CD8-positive, alpha-beta memory T cell (primary cell): ENCODE results near the gene WFDC2. TPM values are rescaled to one million over a fixed set of nuclear protein-coding genes. Genes with fewer than 3 reads are reported as not detected.
"Not testable (repeated sequence)": the region's sequence is repeated elsewhere in the genome, so short reads cannot be mapped to it uniquely, and the experiment has no call there.

Source experiments
- CTCF ChIA-PET: fragments of 350-600 bp; sonication (Branson Sonifier 250); formaldehyde crosslinking; loops from one replicate; lab custom pipeline; 2021; ENCODE audit warnings: antibody characterized with exemption; lab: Charles Lee
- POLR2A ChIA-PET: fragments of 350-600 bp; sonication (Branson Sonifier 250); formaldehyde crosslinking; loops from one replicate; lab custom pipeline; 2021; ENCODE audit warnings: antibody characterized with exemption; lab: Charles Lee
- DNase-seq, 5 donors: peaks; one replicate each; pipeline versions ENCODE4 v3.0.0 to v3.0.0-alpha.2; 2020 to 2022; ENCODE audit warnings: mixed read lengths in 1 of 5
- H3K27ac ChIP-seq: one replicate; pipeline ENCODE4 v1.7.0; 2013; ENCODE audit warnings: low read depth, mild to moderate bottlenecking, low read length, moderate library complexity
- H3K27me3 ChIP-seq: 2 replicates; pipeline ENCODE4 v1.7.0; 2013; ENCODE audit warnings: low read length, mild to moderate bottlenecking; ENCODE audit not compliant: insufficient read depth, poor library complexity, severe bottlenecking
- H3K36me3 ChIP-seq: 2 replicates; pipeline ENCODE4 v1.7.0; 2013; ENCODE audit warnings: mild to moderate bottlenecking, low read length, moderate library complexity; ENCODE audit not compliant: insufficient read depth
- H3K4me1 ChIP-seq: 2 replicates; pipeline ENCODE4 v1.7.0; 2013; ENCODE audit warnings: mild to moderate bottlenecking, low read length, moderate library complexity; ENCODE audit not compliant: insufficient read depth
- H3K4me3 ChIP-seq: 2 replicates; pipeline ENCODE4 v1.7.0; 2013; ENCODE audit warnings: mild to moderate bottlenecking, low read length
- H3K9me3 ChIP-seq: 2 replicates; pipeline ENCODE4 v1.7.0; 2013; ENCODE audit warnings: mild to moderate bottlenecking, low read length
- H3K27ac Mint-ChIP-seq, 8 donors: one replicate each; pipeline ENCODE4 v1.8.0; 2020 to 2021; ENCODE audit warnings: mixed read lengths in 8 of 8, mild to moderate bottlenecking in 6 of 8, inconsistent platforms in 3 of 8, moderate library complexity in 3 of 8
- H3K27me3 Mint-ChIP-seq, 2 donors: one replicate each; pipeline ENCODE4 v1.8.0; 2020 to 2021; ENCODE audit warnings: mixed read lengths in 2 of 2, mild to moderate bottlenecking in 1 of 2, moderate library complexity in 1 of 2
- H3K36me3 Mint-ChIP-seq, 3 donors: one replicate each; pipeline ENCODE4 v1.8.0; 2020 to 2021; ENCODE audit warnings: mixed read lengths in 3 of 3, inconsistent platforms in 1 of 3, mild to moderate bottlenecking in 1 of 3
- H3K4me1 Mint-ChIP-seq, 3 donors: one replicate each; pipeline ENCODE4 v1.8.0; 2020 to 2021; ENCODE audit warnings: mixed read lengths in 3 of 3, inconsistent platforms in 1 of 3, mild to moderate bottlenecking in 1 of 3
- H3K4me3 Mint-ChIP-seq, 7 donors: one replicate each; pipeline ENCODE4 v1.8.0; 2020 to 2021; ENCODE audit warnings: mixed read lengths in 7 of 7, mild to moderate bottlenecking in 6 of 7, moderate library complexity in 4 of 7, inconsistent platforms in 2 of 7
- H3K9me3 Mint-ChIP-seq, 5 donors: one replicate each; pipeline ENCODE4 v1.8.0; 2020 to 2022; ENCODE audit warnings: mixed read lengths in 5 of 5, mild to moderate bottlenecking in 3 of 5, moderate library complexity in 2 of 5, inconsistent platforms in 1 of 5
- polyA plus RNA-seq: library from polyadenylated mRNA; unstranded; fragments of 300-500 nt; fragmentation: Illumina TruSeq; gene quantifications from one replicate; pipeline ENCODE4 v1.2.3, GENCODE V29; 2021
- total RNA-seq, 2 experiments: library from RNA; stranded (reverse); gene quantifications; one replicate each; pipeline ENCODE4 v1.2.3, GENCODE V29; 2021

WFDC2 gene
- total and polyA plus RNA-seq, 3 experiments from 2014 or later, result 0.55 TPM; not detected in 2

DNA sequence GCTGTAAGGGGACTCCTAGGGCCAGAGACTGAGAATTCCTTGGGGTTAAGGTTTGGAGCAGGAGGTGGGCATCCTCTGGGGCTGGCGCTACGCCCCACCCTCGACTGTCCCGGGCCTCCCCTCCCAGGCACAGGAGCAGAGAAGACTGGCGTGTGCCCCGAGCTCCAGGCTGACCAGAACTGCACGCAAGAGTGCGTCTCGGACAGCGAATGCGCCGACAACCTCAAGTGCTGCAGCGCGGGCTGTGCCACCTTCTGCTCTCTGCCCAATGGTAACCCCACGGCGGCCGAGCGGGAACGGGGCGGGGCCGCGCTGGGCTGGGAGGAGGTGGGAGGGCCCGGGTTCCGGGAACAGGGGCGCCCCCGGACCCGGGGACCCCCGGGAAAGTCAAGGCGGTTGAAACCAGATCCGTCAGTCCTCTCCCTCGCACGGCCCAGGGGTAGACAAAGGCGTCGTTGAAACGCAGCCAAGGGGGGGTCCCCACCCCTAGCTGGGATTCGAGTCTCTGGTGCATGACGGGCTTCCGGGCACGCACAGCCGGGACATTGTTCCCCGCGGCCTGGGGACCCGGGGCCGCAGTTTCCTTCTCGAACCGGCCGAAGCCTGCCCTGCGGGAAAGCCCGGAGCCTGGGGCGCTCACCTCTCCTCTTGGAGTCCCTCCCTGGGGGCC, 844 bp downstream of the WFDC2 start:
- Mint-ChIP-seq H3K9me3 (no peaks in the 10 kb centered on the region), H3K27ac (no peak overlapping the region), H3K27me3 (peaks cover 43 to 74% of the 10 kb centered on the region in 2 donors), H3K4me3 (peak overlapping the region in 6 of 7 donors; percentile 53 to 82 (median 57)), H3K4me1 (peaks cover 5 to 13% (median 8%) of the 10 kb centered on the region in 3 donors), H3K36me3 (no peaks in the 10 kb centered on the region)
- Histone ChIP-seq H3K36me3 (no peaks in the 10 kb centered on the region), H3K9me3 (no peaks in the 10 kb centered on the region), H3K27me3 (peaks cover 25% of the 10 kb centered on the region), H3K4me3 (no peak overlapping the region), H3K4me1 (peaks cover 12% of the 10 kb centered on the region), H3K27ac (no peak overlapping the region)
- CTCF ChIA-PET, result interaction anchor here (0.9 to 1.0 kb wide), 2 partner anchors 10 to 108 kb away, joined by 3 to 4 read pairs; partner anchors contain the start of gene SYS1
- POLR2A ChIA-PET, result no interaction called here
- no peak for DNase-seq

DNA sequence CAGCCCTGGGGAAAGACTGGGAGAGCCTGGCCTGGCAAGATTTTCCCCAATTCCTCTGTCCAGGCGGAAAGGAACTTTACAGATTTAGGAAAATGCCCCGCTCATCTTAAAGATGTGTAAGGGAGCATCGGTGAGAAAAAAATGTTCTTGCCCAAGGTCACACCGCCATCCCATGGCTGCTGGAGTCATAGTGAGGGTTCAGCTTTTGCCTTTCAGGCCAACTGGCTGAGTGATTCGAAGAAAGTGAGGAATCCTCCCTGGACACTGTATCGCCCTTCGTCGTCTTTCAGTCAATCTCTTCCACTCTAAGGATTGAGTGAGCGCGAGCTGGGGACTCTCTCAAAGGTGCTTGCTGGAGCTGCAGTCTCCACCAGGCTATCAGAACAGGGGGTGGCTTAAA, 1.4 kb downstream of the WFDC2 start:
- Histone ChIP-seq H3K4me3 (no peak overlapping the region), H3K27ac (no peak overlapping the region), H3K9me3 (no peaks in the 10 kb centered on the region), H3K27me3 (peaks cover 25% of the 10 kb centered on the region), H3K4me1 (peaks cover 12% of the 10 kb centered on the region), H3K36me3 (no peaks in the 10 kb centered on the region)
- H3K27ac Mint-ChIP-seq, result peak overlapping the region in 1 of 8 donors; percentile 17
- ChIA-PET CTCF (interaction anchor here (0.9 kb wide), 1 partner anchor 108 kb away, joined by 3 read pairs; the partner anchor contains the start of gene SYS1), POLR2A (no interaction called here)
- H3K4me3 Mint-ChIP-seq, result peak overlapping the region in 6 of 7 donors; percentile 41 to 57 (median 50)
- no peak for DNase-seq
- H3K9me3 Mint-ChIP-seq, result no peaks in the 10 kb centered on the region
- H3K4me1 Mint-ChIP-seq, result peaks cover 5 to 13% (median 8%) of the 10 kb centered on the region in 3 donors
- H3K27me3 Mint-ChIP-seq, result peaks cover 38 to 72% of the 10 kb centered on the region in 2 donors
- H3K36me3 Mint-ChIP-seq, result no peaks in the 10 kb centered on the region

DNA sequence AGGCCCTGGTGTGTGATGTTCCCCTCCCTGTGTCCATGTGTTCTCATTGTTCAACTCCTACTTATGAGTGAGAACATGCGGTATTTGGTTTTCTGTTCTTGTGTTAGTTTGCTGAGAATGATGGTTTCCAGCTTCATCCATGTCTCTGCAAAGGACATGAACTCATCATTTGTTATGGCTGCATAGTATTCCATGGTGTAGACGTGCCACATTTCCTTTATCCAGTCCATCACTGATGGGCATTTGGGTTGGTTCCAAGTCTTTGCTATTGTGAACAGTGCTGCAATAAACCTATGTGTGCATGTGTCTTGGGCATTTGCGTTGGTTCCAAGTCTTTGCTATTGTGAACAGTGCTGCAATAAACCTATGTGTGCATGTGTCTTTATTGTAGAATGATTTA, 2.7 kb downstream of the WFDC2 start:
- H3K27me3 ChIP-seq, result peaks cover 25% of the 10 kb centered on the region
- H3K4me3 ChIP-seq, H3K27ac ChIP-seq, DNase-seq, H3K9me3 Mint-ChIP-seq, H3K36me3 ChIP-seq, CTCF ChIA-PET, H3K27ac Mint-ChIP-seq, H3K9me3 ChIP-seq, H3K4me3 Mint-ChIP-seq, H3K36me3 Mint-ChIP-seq, POLR2A ChIA-PET: not testable (repeated sequence)
- Mint-ChIP-seq H3K27me3 (peaks cover 36 to 61% of the 10 kb centered on the region in 2 donors), H3K4me1 (peaks cover 5 to 13% (median 8%) of the 10 kb centered on the region in 3 donors)
- peaks cover 12% of the 10 kb centered on the region for H3K4me1 ChIP-seq

DNA sequence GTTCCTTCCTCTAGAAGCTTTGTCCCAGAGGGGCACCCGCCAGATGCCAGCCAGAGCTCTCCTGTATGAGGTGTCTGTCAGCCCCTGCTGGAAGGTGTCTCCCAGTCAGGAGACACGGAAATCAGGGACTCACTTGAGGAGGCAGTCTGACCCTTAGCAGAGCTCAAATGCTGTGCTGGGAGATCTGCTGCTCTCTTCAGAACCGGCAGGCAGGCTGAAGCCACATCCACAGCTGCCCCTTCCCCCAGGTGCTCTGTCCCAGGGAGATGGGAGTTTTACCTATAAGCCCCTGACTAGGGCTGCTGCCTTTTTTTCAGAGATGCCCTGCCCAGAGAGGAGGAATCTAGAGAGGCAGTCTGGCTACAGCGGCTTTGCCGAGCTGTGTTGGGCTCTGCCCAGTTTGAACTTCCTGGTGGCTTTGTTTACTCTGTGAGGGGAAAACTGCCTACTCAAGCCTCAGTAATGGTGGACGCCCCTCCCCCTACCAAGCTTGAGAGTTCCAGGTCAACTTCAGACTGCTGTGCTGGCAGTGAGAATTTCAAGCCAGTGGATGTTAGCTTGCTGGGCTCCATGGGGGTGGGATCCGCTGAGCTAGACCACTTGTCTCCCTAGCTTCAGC, 8.1 kb downstream of the WFDC2 start:
- H3K4me3 Mint-ChIP-seq, H3K36me3 Mint-ChIP-seq, H3K27ac ChIP-seq, CTCF ChIA-PET, H3K27ac Mint-ChIP-seq, H3K9me3 ChIP-seq, H3K4me1 ChIP-seq, H3K36me3 ChIP-seq, DNase-seq, H3K4me1 Mint-ChIP-seq, POLR2A ChIA-PET, H3K27me3 ChIP-seq, H3K4me3 ChIP-seq, H3K9me3 Mint-ChIP-seq: not testable (repeated sequence)
- peaks cover 20 to 48% of the 10 kb centered on the region in 2 donors for H3K27me3 Mint-ChIP-seq

DNA sequence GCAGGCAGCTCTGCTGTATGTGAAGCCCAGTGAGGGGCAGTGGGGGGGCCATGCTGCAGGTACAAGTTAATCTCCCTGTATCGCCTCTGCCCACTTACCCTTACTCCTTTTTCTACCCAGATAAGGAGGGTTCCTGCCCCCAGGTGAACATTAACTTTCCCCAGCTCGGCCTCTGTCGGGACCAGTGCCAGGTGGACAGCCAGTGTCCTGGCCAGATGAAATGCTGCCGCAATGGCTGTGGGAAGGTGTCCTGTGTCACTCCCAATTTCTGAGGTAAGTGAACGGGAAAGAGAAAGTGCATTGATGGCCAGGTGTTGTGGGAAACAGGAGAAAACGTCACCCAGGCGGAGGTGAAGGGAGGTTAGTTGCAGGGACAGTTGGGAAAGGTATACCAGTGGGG, 10.3 kb downstream of the WFDC2 start:
- no peak overlapping the region for H3K27ac Mint-ChIP-seq
- H3K27me3 Mint-ChIP-seq, result peaks cover 18 to 47% of the 10 kb centered on the region in 2 donors
- CTCF ChIA-PET, result no interaction called here

DNA sequence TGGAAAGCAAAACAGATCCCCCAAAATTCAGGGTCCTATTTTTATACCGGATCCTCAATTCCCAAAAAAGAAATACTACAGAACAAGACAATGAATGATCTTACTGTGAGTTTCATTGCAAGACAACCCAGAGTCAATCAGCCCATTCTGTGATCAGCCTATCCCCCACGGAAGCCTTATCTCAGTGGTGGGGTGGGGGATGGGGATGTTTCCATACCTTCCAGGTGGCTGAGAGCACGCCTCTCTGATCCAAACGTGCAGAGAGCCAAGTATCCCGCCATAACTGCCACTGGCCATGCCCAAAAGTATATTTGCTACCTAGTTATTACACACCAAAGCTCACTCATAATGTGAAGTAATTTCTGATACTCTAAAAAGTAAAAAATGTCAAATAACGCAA, 15.1 kb downstream of the WFDC2 start:
- POLR2A ChIA-PET, result no interaction called here
- peaks cover 0 to 3% (median 0%) of the 10 kb centered on the region in 3 donors for H3K36me3 Mint-ChIP-seq

More for the DNA sequence above, 10.3 kb downstream of the WFDC2 start:
- Histone ChIP-seq H3K9me3 (no peaks in the 10 kb centered on the region), H3K4me3 (no peak overlapping the region), H3K4me1 (no peaks in the 10 kb centered on the region), H3K27me3 (peaks cover 5% of the 10 kb centered on the region), H3K27ac (no peak overlapping the region), H3K36me3 (no peaks in the 10 kb centered on the region)
- no peak for DNase-seq
- POLR2A ChIA-PET, result no interaction called here
- Mint-ChIP-seq H3K4me1 (no peaks in the 10 kb centered on the region), H3K4me3 (no peak overlapping the region), H3K9me3 (no peaks in the 10 kb centered on the region), H3K36me3 (peaks cover 0 to 3% (median 0%) of the 10 kb centered on the region in 3 donors)

DNA sequence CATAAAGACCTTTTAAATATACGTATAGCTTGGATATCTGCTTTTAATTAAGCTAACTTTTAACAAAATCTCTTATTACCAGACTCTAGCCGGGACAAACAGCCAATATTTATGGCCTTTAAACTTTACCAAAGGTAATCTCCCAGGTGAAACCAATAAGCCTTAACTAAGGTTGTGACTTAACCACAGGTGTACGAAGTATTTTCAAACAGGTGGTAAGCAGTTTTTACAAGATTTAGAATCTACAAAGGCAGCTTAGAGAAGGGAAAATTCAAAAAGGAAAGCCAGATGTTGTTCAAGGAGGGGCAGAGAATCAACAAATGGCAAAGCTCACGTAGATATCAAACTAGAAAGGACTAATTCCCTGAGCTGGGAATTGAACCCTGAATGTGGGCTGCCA, 15.8 kb downstream of the WFDC2 start:
- Histone ChIP-seq H3K4me1 (no peaks in the 10 kb centered on the region), H3K9me3 (no peaks in the 10 kb centered on the region), H3K27ac (no peak overlapping the region), H3K27me3 (peaks cover 6% of the 10 kb centered on the region), H3K4me3 (no peak overlapping the region), H3K36me3 (no peaks in the 10 kb centered on the region)
- DNase-seq, result no peak
- Mint-ChIP-seq H3K4me3 (no peak overlapping the region), H3K4me1 (no peaks in the 10 kb centered on the region), H3K36me3 (peaks cover 0 to 3% (median 0%) of the 10 kb centered on the region in 3 donors), H3K27ac (no peak overlapping the region), H3K27me3 (peaks cover 26 to 59% of the 10 kb centered on the region in 2 donors), H3K9me3 (no peaks in the 10 kb centered on the region)
- ChIA-PET POLR2A (no interaction called here), CTCF (no interaction called here)

More for the DNA sequence above, 15.1 kb downstream of the WFDC2 start:
- DNase-seq, result no peak
- no peaks in the 10 kb centered on the region for H3K4me1 Mint-ChIP-seq
- H3K27me3 Mint-ChIP-seq, result peaks cover 20 to 64% of the 10 kb centered on the region in 2 donors
- no peak overlapping the region for H3K27ac Mint-ChIP-seq
- H3K9me3 Mint-ChIP-seq, result no peaks in the 10 kb centered on the region
- H3K27ac ChIP-seq, result no peak overlapping the region
- H3K4me3 Mint-ChIP-seq, result no peak overlapping the region
- peaks cover 9% of the 10 kb centered on the region for H3K27me3 ChIP-seq
- H3K9me3 ChIP-seq, result no peaks in the 10 kb centered on the region
- H3K4me1 ChIP-seq, result no peaks in the 10 kb centered on the region
- no peaks in the 10 kb centered on the region for H3K36me3 ChIP-seq
- CTCF ChIA-PET, result no interaction called here
- no peak overlapping the region for H3K4me3 ChIP-seq

DNA sequence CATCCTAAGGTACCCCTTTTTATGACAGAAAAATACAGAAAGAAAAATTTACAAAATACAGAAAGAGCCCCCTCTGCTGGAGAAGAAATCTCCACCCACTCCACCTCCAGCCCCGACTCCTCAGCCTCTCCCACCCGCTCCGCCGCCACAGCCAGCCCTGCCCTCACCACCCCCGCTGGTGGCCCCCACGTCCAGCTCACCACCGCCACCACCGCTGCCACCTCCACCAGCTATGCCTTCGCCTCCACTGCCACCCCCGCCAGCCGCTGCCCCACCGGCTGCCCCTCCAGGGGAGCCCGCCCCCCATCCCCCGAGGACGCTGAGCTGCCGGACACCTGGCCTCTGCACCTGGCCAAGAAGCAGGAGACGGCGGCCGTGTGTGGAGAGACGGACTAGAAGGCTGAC, 17.7 kb downstream of the WFDC2 start:
- H3K27me3 Mint-ChIP-seq, result peaks cover 27 to 61% of the 10 kb centered on the region in 2 donors
- CTCF ChIA-PET, result no interaction called here
- H3K36me3 Mint-ChIP-seq, result no peaks in the 10 kb centered on the region
- H3K9me3 Mint-ChIP-seq, result no peaks in the 10 kb centered on the region
- no peak overlapping the region for H3K4me3 ChIP-seq
- no peak overlapping the region for H3K4me3 Mint-ChIP-seq
- DNase-seq, result peak in 1 of 5 donors; percentile 3
- H3K36me3 ChIP-seq, result no peaks in the 10 kb centered on the region
- H3K27ac Mint-ChIP-seq, result no peak overlapping the region
- peaks cover 6% of the 10 kb centered on the region for H3K27me3 ChIP-seq
- H3K4me1 Mint-ChIP-seq, result no peaks in the 10 kb centered on the region
- H3K9me3 ChIP-seq, result no peaks in the 10 kb centered on the region
- no peak overlapping the region for H3K27ac ChIP-seq
- POLR2A ChIA-PET, result no interaction called here
- no peaks in the 10 kb centered on the region for H3K4me1 ChIP-seq
